OCI-LY3 (cell line): ENCODE results near the gene CACNA1G.

Experiments
- CTCF ChIP-seq: fragments of 200-600, 300-600 bp; sonication (generic); IDR thresholded peaks from 2 replicates; pipeline ENCODE4 v1.5.1; 2014; ENCODE audit warnings: antibody characterized with exemption, low read length, low read depth
- EZH2phosphoT487 ChIP-seq: fragments of 200-600 bp; shearing (Covaris generic); IDR thresholded peaks from 2 replicates; pipeline ENCODE4 v1.6.1; 2018; ENCODE audit warnings: antibody characterized with exemption, mixed run types, low read depth

GRCh38 chr17:50557630-50558029 is 2.9 kb upstream of the CACNA1G start:
- no peak for TF ChIP-seq CTCF
- TF ChIP-seq EZH2phosphoT487: no peak
